GM18951 (cell line): Measurements from ENCODE around the gene CXCL14.

Source experiments
- POLR2A ChIP-seq: IDR thresholded peaks from 4 replicates; pipeline ENCODE4 v1.6.1; 2011; ENCODE audit warnings: mild to moderate bottlenecking; ENCODE audit not compliant: insufficient read length, insufficient read depth; ENCODE audit errors: extremely low read depth
- in situ Hi-C: fragments of 300-500 bp; cut with MboI; formaldehyde crosslinking; loops from one replicate; pipeline ENCODE4 v1.12.0; 2022; ENCODE audit warnings: low sequenced_read_pairs, mixed read lengths, inconsistent platforms; ENCODE audit not compliant: unreplicated experiment

CXCL14 gene

GRCh38 chr5:135568246-135568645 is 10.5 kb downstream of the CXCL14 start:
- in situ Hi-C loops = loop anchor here (25.0 kb wide), 1 partner anchor 269 kb away; the partner anchor contains the start of gene SLC25A48

GRCh38 chr5:135567661-135568060 is 11.1 kb downstream of the CXCL14 start:
- in situ Hi-C loops = loop anchor here (25.0 kb wide), 1 partner anchor 270 kb away; the partner anchor contains the start of gene SLC25A48
- TF ChIP-seq POLR2A = no peak

More at GRCh38 chr5:135568246-135568645, 10.5 kb downstream of the CXCL14 start:
- no peak for TF ChIP-seq POLR2A

GRCh38 chr5:135566422-135567400 is 12.1 kb downstream of the CXCL14 start:
- TF ChIP-seq POLR2A = no peak
- in situ Hi-C loops = loop anchor here (25.0 kb wide), 1 partner anchor 271 kb away; the partner anchor contains the start of gene SLC25A48

- no peak for TF ChIP-seq POLR2A
- in situ Hi-C loops = loop anchor here (25.0 kb wide), 1 partner anchor 271 kb away; the partner anchor contains the start of gene SLC25A48
These were observed 12.9 kb downstream of the CXCL14 start for GRCh38 chr5:135565725-135566421.

- no peak for TF ChIP-seq POLR2A
- in situ Hi-C loops = loop anchor here (25.0 kb wide), 1 partner anchor 272 kb away; the partner anchor contains the start of gene SLC25A48
These were observed 13.5 kb downstream of the CXCL14 start for GRCh38 chr5:135565266-135565665.

- no peak for TF ChIP-seq POLR2A
- in situ Hi-C loops = loop anchor here (25.0 kb wide), 1 partner anchor 273 kb away; the partner anchor contains the start of gene SLC25A48
These were observed 14.5 kb downstream of the CXCL14 start for GRCh38 chr5:135564331-135564730.

- in situ Hi-C loops = loop anchor here (25.0 kb wide), 1 partner anchor 276 kb away; the partner anchor contains the start of gene SLC25A48
- TF ChIP-seq POLR2A = no peak
These were observed 17.5 kb downstream of the CXCL14 start for GRCh38 chr5:135561266-135561665.

GRCh38 chr5:135560858-135561257 is 17.9 kb downstream of the CXCL14 start:
- in situ Hi-C loops = loop anchor here (25.0 kb wide), 1 partner anchor 276 kb away; the partner anchor contains the start of gene SLC25A48
- no peak for TF ChIP-seq POLR2A

GRCh38 chr5:135559354-135559753 is 19.4 kb downstream of the CXCL14 start:
- in situ Hi-C loops = loop anchor here (10.0 to 25.0 kb wide), 2 partner anchors 95 to 278 kb away; partner anchors contain the start of gene SLC25A48
- no peak for TF ChIP-seq POLR2A

GRCh38 chr5:135557076-135557838 is 21.5 kb downstream of the CXCL14 start:
- in situ Hi-C loops = loop anchor here (10.0 to 25.0 kb wide), 2 partner anchors 92 to 280 kb away; partner anchors contain the start of gene SLC25A48
- TF ChIP-seq POLR2A = no peak

- TF ChIP-seq POLR2A = no peak
- in situ Hi-C loops = loop anchor here (10.0 to 25.0 kb wide), 2 partner anchors 92 to 281 kb away; partner anchors contain the start of gene SLC25A48
These were observed 22.2 kb downstream of the CXCL14 start for GRCh38 chr5:135556620-135557019.

GRCh38 chr5:135555530-135555929 is 23.3 kb downstream of the CXCL14 start:
- TF ChIP-seq POLR2A = no peak
- in situ Hi-C loops = loop anchor here (10.0 to 25.0 kb wide), 2 partner anchors 91 to 282 kb away; partner anchors contain the start of gene SLC25A48
